Astrocyte (in vitro differentiated cells and primary cell): Measurements from ENCODE around the gene GPR153. TPM values are rescaled to one million over a fixed set of nuclear protein-coding genes. Genes with fewer than 3 reads are reported as not detected.
A peak's percentile ranks its signal among the peaks of the same experiment; 100 is the strongest.

ENCODE experiments used
- DNase-seq: peaks from one replicate; pipeline ENCODE4 v3.0.0-alpha.2; 2010; ENCODE audit warnings: low read depth
- FAIRE-seq: peaks from 2 replicates; lab custom pipeline; 2011; peaks lifted over from hg19 to GRCh38; lab: Jason Lieb, UNC
- H2AFZ ChIP-seq: 2 replicates; pipeline ENCODE4 v1.6.0; 2012; ENCODE audit warnings: low read depth, low read length, inconsistent platforms
- H3K27ac ChIP-seq: 2 replicates; pipeline ENCODE4 v1.5.1; 2011; ENCODE audit warnings: low read depth, low read length, inconsistent platforms
- H3K27me3 ChIP-seq: 2 replicates; pipeline ENCODE4 v1.6.0; 2011; ENCODE audit warnings: low read length, inconsistent platforms; ENCODE audit not compliant: insufficient read depth
- H3K36me3 ChIP-seq: 2 replicates; pipeline ENCODE4 v1.5.1; 2011; ENCODE audit warnings: low read length, inconsistent platforms; ENCODE audit not compliant: insufficient read depth
- H3K4me1 ChIP-seq: 2 replicates; pipeline ENCODE4 v1.5.1; 2011; ENCODE audit warnings: low read length, inconsistent platforms; ENCODE audit not compliant: insufficient read depth
- H3K4me2 ChIP-seq: 2 replicates; pipeline ENCODE4 v1.6.0; 2012; ENCODE audit warnings: low read length, inconsistent platforms
- H3K4me3 ChIP-seq: 2 replicates; pipeline ENCODE4 v1.5.1; 2011; ENCODE audit warnings: low read depth, mild to moderate bottlenecking, low read length, inconsistent platforms; ENCODE audit not compliant: insufficient read depth
- H3K79me2 ChIP-seq: 2 replicates; pipeline ENCODE4 v1.6.0; 2012; ENCODE audit warnings: mild to moderate bottlenecking, low read length, inconsistent platforms; ENCODE audit not compliant: insufficient read depth
- H3K9ac ChIP-seq: 2 replicates; pipeline ENCODE4 v1.6.0; 2012; ENCODE audit warnings: mild to moderate bottlenecking, low read length, inconsistent platforms
- H3K9me3 ChIP-seq: 2 replicates; pipeline ENCODE4 v1.5.1; 2012; ENCODE audit warnings: low read depth, mild to moderate bottlenecking, low read length, inconsistent platforms; ENCODE audit not compliant: insufficient read depth
- H4K20me1 ChIP-seq: 2 replicates; pipeline ENCODE4 v1.6.0; 2012; ENCODE audit warnings: low read length, inconsistent platforms; ENCODE audit not compliant: insufficient read depth
- H3K27ac Mint-ChIP-seq: one replicate; pipeline ENCODE4 v1.8.0; 2021; ENCODE audit warnings: mild to moderate bottlenecking, mixed read lengths; ENCODE audit not compliant: unreplicated experiment
- H3K27me3 Mint-ChIP-seq: one replicate; pipeline ENCODE4 v1.8.0; 2021; ENCODE audit warnings: low read depth, mixed read lengths; ENCODE audit not compliant: unreplicated experiment
- H3K36me3 Mint-ChIP-seq: one replicate; pipeline ENCODE4 v1.8.0; 2021; ENCODE audit warnings: low read depth, mixed read lengths; ENCODE audit not compliant: unreplicated experiment
- H3K4me1 Mint-ChIP-seq: one replicate; pipeline ENCODE4 v1.8.0; 2021; ENCODE audit warnings: low read depth, mixed read lengths; ENCODE audit not compliant: unreplicated experiment
- H3K4me3 Mint-ChIP-seq: one replicate; pipeline ENCODE4 v1.8.0; 2021; ENCODE audit warnings: mild to moderate bottlenecking, moderate library complexity, mixed read lengths; ENCODE audit not compliant: unreplicated experiment
- H3K9me3 Mint-ChIP-seq: one replicate; pipeline ENCODE4 v1.8.0; 2021; ENCODE audit warnings: mild to moderate bottlenecking, mixed read lengths; ENCODE audit not compliant: unreplicated experiment
- EZH2 ChIP-seq: IDR thresholded peaks from 2 replicates; pipeline ENCODE4 v1.6.1; 2012; ENCODE audit warnings: mild to moderate bottlenecking, low read length, inconsistent platforms; ENCODE audit not compliant: insufficient read depth
- total RNA-seq: library from RNA; stranded (reverse); gene quantifications from 2 replicates; pipeline ENCODE4 v1.2.1, GENCODE V29; 2021
- TF ChIP-seq, protein P1 (sequence below): IDR thresholded peaks from 2 replicates; pipeline ENCODE4 v1.5.1; 2011; ENCODE audit warnings: low read depth, mild to moderate bottlenecking, inconsistent platforms, low read length, moderate library complexity; ENCODE audit not compliant: insufficient read depth

GPR153 gene
- total RNA-seq, 1 donor from 2014 or later = 3.0 TPM

DNA sequence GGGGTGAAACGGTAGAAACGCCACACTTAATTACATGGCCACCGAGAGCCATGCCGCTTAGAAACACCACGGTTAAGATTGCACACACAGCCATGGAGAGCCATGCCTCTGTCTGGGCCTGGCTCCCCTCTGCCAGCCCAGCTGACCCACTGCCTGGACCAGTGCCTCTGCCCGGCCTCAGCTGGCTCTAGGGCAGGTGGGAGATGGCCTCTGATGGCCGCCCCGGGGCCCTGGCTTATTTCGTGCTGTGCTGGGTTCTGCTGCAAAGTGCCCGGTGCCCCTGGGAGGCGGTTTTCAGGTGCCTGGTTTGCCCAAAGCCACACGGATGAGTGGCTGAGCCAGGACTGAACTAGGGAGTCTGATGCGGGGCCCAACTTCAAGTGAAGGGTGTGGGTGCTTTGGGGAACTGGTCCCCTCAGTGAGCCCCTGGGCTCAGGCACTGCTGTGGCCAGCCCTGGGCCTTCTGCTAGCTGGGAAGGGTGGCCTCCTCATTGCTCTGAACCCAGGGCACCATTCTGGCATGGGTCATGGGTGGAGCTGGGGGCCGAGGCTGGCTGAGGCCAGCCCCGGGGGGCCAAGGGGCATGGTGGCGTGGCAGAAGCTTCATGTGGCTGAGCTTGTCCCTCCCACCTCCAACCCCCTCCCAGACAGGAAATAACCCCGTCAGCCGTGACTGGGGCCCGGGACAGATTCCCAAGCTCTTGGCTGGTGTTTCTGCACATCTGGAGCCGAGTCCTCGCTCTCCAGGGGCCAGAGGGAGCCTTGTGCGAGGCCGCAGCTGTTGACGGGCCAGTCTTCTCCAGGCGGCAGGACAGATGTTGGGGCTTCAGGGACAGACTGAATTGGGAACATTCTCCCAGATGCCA is 1.9 kb upstream of the GPR153 start:
- no peak overlapping the region for H3K4me2 ChIP-seq
- TF ChIP-seq EZH2 = no peak
- TF ChIP-seq, protein P1, sequence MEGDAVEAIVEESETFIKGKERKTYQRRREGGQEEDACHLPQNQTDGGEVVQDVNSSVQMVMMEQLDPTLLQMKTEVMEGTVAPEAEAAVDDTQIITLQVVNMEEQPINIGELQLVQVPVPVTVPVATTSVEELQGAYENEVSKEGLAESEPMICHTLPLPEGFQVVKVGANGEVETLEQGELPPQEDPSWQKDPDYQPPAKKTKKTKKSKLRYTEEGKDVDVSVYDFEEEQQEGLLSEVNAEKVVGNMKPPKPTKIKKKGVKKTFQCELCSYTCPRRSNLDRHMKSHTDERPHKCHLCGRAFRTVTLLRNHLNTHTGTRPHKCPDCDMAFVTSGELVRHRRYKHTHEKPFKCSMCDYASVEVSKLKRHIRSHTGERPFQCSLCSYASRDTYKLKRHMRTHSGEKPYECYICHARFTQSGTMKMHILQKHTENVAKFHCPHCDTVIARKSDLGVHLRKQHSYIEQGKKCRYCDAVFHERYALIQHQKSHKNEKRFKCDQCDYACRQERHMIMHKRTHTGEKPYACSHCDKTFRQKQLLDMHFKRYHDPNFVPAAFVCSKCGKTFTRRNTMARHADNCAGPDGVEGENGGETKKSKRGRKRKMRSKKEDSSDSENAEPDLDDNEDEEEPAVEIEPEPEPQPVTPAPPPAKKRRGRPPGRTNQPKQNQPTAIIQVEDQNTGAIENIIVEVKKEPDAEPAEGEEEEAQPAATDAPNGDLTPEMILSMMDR = no peak
- FAIRE-seq (no peak), DNase-seq (no peak)
- H3K9me3 Mint-ChIP-seq = no peaks in the 10 kb centered on the region
- no peaks in the 10 kb centered on the region for H3K79me2 ChIP-seq
- H3K27ac Mint-ChIP-seq = no peak overlapping the region
- no peak overlapping the region for H2AFZ ChIP-seq
- H3K36me3 Mint-ChIP-seq = no peaks in the 10 kb centered on the region
- H3K27me3 ChIP-seq = no peaks in the 10 kb centered on the region
- no peak overlapping the region for H3K27ac ChIP-seq
- peaks cover 11% of the 10 kb centered on the region for H3K4me1 ChIP-seq
- H3K9ac ChIP-seq = no peak overlapping the region
- H3K4me3 Mint-ChIP-seq = no peak overlapping the region
- H3K4me1 Mint-ChIP-seq = peaks cover 3% of the 10 kb centered on the region
- H3K9me3 ChIP-seq = no peaks in the 10 kb centered on the region
- H3K36me3 ChIP-seq = no peaks in the 10 kb centered on the region
- peaks cover 16% of the 10 kb centered on the region for H3K27me3 Mint-ChIP-seq
- no peak overlapping the region for H3K4me3 ChIP-seq
- H4K20me1 ChIP-seq = peaks cover 19% of the 10 kb centered on the region

DNA sequence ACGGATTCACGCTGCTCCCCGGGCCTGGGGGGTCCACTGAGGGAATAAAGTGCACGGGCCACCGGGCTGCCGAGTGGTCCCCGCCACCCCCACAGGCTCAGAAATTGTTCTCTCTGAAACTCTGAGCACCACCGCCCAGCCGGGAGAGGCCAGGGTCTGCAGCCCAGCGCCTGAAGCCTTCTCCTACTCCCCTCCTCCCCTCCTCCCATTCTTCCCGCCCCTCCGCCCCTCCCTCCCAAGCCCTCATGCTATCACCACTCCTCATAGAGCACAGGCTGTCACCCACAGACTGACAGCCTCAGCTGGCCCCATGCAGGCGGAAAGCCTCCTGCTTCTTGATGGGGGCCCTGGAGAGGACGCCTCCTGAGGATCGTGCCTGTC is 707 bp upstream of the GPR153 start:
- TF ChIP-seq, protein P1 = no peak
- no peak for TF ChIP-seq EZH2
- DNase-seq (no peak), FAIRE-seq (no peak)
- H3K4me1 ChIP-seq = peaks cover 7% of the 10 kb centered on the region
- Mint-ChIP-seq H3K27ac (no peak overlapping the region), H3K27me3 (peaks cover 24% of the 10 kb centered on the region), H3K9me3 (no peaks in the 10 kb centered on the region), H3K36me3 (no peaks in the 10 kb centered on the region), H3K4me3 (peak overlapping the region; percentile 78), H3K4me1 (no peaks in the 10 kb centered on the region)
- no peaks in the 10 kb centered on the region for H3K36me3 ChIP-seq
- no peak overlapping the region for H3K27ac ChIP-seq
- H3K4me2 ChIP-seq = peak overlapping the region; percentile 89
- no peaks in the 10 kb centered on the region for H3K79me2 ChIP-seq
- H4K20me1 ChIP-seq = peaks cover 20% of the 10 kb centered on the region
- H3K9me3 ChIP-seq = no peaks in the 10 kb centered on the region
- H3K4me3 ChIP-seq = no peak overlapping the region
- H3K9ac ChIP-seq = peak overlapping the region; percentile 48
- H2AFZ ChIP-seq = peak overlapping the region; percentile 69
- H3K27me3 ChIP-seq = no peaks in the 10 kb centered on the region

DNA sequence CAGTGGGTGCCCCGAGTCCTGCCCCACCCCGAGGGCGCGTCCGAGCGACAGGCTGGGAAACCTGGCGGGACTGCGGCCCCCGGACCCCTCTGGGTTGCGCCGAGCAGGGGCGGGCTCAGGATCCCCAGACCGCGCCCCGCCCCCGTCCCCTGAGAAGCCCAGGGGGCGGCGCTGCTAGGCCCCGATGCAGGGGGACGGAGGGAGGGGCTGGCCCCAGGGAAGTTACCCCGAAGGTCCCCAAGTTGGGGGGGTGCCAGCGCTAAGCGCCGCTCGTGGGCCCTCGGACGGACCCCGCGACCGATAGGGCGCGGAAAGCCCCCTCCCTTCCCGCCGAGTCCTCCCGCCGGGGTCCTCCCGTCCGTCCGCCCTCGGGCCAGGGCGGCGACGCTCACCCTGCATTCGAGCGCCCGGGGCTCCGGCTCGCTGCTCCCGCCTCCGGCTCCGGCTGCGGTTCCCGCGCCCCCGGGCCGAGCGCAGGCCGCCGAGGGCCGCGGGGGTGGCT is 414 bp downstream of the GPR153 start:
- peak overlapping the region; percentile 56 for H3K4me3 ChIP-seq
- H3K79me2 ChIP-seq = no peaks in the 10 kb centered on the region
- no peaks in the 10 kb centered on the region for H3K27me3 ChIP-seq
- Mint-ChIP-seq H3K4me1 (no peaks in the 10 kb centered on the region), H3K36me3 (no peaks in the 10 kb centered on the region), H3K27ac (no peak overlapping the region), H3K4me3 (no peak overlapping the region), H3K27me3 (peaks cover 30% of the 10 kb centered on the region), H3K9me3 (no peaks in the 10 kb centered on the region)
- H3K36me3 ChIP-seq = no peaks in the 10 kb centered on the region
- H3K9me3 ChIP-seq = no peaks in the 10 kb centered on the region
- H4K20me1 ChIP-seq = peaks cover 20% of the 10 kb centered on the region
- no peak for TF ChIP-seq EZH2
- TF ChIP-seq, protein P1 = no peak
- H2AFZ ChIP-seq = no peak overlapping the region
- FAIRE-seq (no peak), DNase-seq (no peak)
- H3K27ac ChIP-seq = no peak overlapping the region
- peak overlapping the region; percentile 89 for H3K4me2 ChIP-seq
- peaks cover 7% of the 10 kb centered on the region for H3K4me1 ChIP-seq
- peak overlapping the region; percentile 31 for H3K9ac ChIP-seq
